HepG2 (cell line): ENCODE measurements around the gene TM4SF1. TPM values are rescaled to one million over a fixed set of nuclear protein-coding genes. Genes with fewer than 3 reads are reported as not detected.
A peak's percentile ranks its signal among the peaks of the same experiment; 100 is the strongest.

ENCODE experiments used
- BCL6 ChIP-seq: IDR thresholded peaks from 2 replicates; pipeline ENCODE4 v1.6.1; 2016; ENCODE audit warnings: missing genetic modification reagents, missing compliant biosample characterization
- CENPT ChIP-seq: sonication (generic); formaldehyde crosslinking; IDR thresholded peaks from 2 replicates; pipeline ENCODE4 v1.8.0; 2022; ENCODE audit warnings: low read depth, mild to moderate bottlenecking, moderate library complexity, missing genetic modification reagents
- ETV6 ChIP-seq: sonication (generic); formaldehyde crosslinking; conservative IDR thresholded peaks from 2 replicates; pipeline ENCODE4 v1.4.0; 2020; ENCODE audit warnings: missing genetic modification reagents
- GMEB2 ChIP-seq: IDR thresholded peaks from 2 replicates; pipeline ENCODE4 v1.6.1; 2016; ENCODE audit warnings: missing biosample characterization, missing genetic modification reagents, low read depth
- HBP1 ChIP-seq: IDR thresholded peaks from 2 replicates; pipeline ENCODE4 v1.6.1; 2016; ENCODE audit warnings: low read depth, control low read depth
- HDAC2 ChIP-seq: sonication (generic); formaldehyde crosslinking; IDR thresholded peaks from 2 replicates; pipeline ENCODE4 v1.4.0; 2020; ENCODE audit warnings: missing genetic modification reagents
- HIVEP1 ChIP-seq: sonication (generic); formaldehyde crosslinking; IDR thresholded peaks from 2 replicates; pipeline ENCODE4 v1.4.0; 2020; ENCODE audit warnings: mild to moderate bottlenecking, missing genetic modification reagents
- PHF20 ChIP-seq: sonication (generic); formaldehyde crosslinking; IDR thresholded peaks from 2 replicates; pipeline ENCODE4 v1.5.0; 2020; ENCODE audit warnings: mild to moderate bottlenecking, missing genetic modification reagents
- POGK ChIP-seq: sonication (generic); formaldehyde crosslinking; conservative IDR thresholded peaks from 2 replicates; pipeline ENCODE4 v1.8.0; 2022; ENCODE audit warnings: mild to moderate bottlenecking, moderate library complexity, missing genetic modification reagents
- SMAD9 ChIP-seq: sonication (generic); formaldehyde crosslinking; IDR thresholded peaks from 2 replicates; pipeline ENCODE4 v1.5.1; 2020; ENCODE audit warnings: mild to moderate bottlenecking, missing genetic modification reagents
- TRIM22 ChIP-seq: fragments of 450-650 bp; IDR thresholded peaks from 2 replicates; pipeline ENCODE4 v1.6.1; 2017
- ZBTB26 ChIP-seq: IDR thresholded peaks from 2 replicates; pipeline ENCODE4 v1.6.1; 2016; ENCODE audit warnings: missing compliant biosample characterization, missing genetic modification reagents, borderline replicate concordance
- ZBTB42 ChIP-seq: sonication (generic); formaldehyde crosslinking; IDR thresholded peaks from 2 replicates; pipeline ENCODE4 v1.5.0; 2020; ENCODE audit warnings: mild to moderate bottlenecking, missing genetic modification reagents
- ZNF207 ChIP-seq: fragments of 450-650 bp; IDR thresholded peaks from 2 replicates; pipeline ENCODE4 v1.6.1; 2016; ENCODE audit warnings: antibody characterized with exemption, borderline replicate concordance
- ZNF609 ChIP-seq: sonication (generic); formaldehyde crosslinking; IDR thresholded peaks from 2 replicates; pipeline ENCODE4 v1.4.0; 2020; ENCODE audit warnings: mild to moderate bottlenecking, missing genetic modification reagents, borderline replicate concordance
- ZNF7 ChIP-seq: IDR thresholded peaks from 2 replicates; pipeline ENCODE4 v1.6.1; 2016; ENCODE audit warnings: missing biosample characterization, missing genetic modification reagents
- ZSCAN12 ChIP-seq: sonication (generic); formaldehyde crosslinking; IDR thresholded peaks from 2 replicates; pipeline ENCODE4 v1.9.0; 2021; ENCODE audit warnings: mild to moderate bottlenecking, missing genetic modification reagents
- polyA plus RNA-seq, 8 experiments: library from polyadenylated mRNA; depleted of rRNA in 3 of 8; stranded (reverse) in 7 of 8; unstranded in 1 of 8; fragments of >200 nt; fragmentation: Illumina TruSeq in 4 of 8; extraction: Trizol in 4 of 8; gene quantifications; 2 replicates each; pipeline versions ENCODE4 v1.2.1 to v1.2.3, GENCODE V29; 2011 to 2016; ENCODE audit warnings: low read depth in 4 of 8, missing spikeins in 1 of 8, mixed read lengths in 1 of 8; ENCODE audit not compliant: insufficient read depth in 1 of 8
- total RNA-seq, 5 experiments: library from RNA; depleted of rRNA; stranded (reverse); fragments of >200 nt; fragmentation: Illumina TruSeq; extraction: Trizol; gene quantifications; 2 replicates each; pipeline ENCODE4 v1.2.3, GENCODE V29; 2016; ENCODE audit warnings: low read depth in 1 of 5

TM4SF1 gene
- total and polyA plus RNA-seq, 2 of the 13 experiments (the other 11 are each of a cell fraction or from before 2014, with no cell fraction given) = 431 to 1,359 TPM

- no peak for TF ChIP-seq ZNF609 (CRISPR knock-in tag)
- no peak for TF ChIP-seq ZNF7 (CRISPR knock-in tag)
- no peak for TF ChIP-seq ZBTB26 (CRISPR knock-in tag)
- TF ChIP-seq POGK (CRISPR knock-in tag) = no peak
- 0 out of 2 replicates have a peak, but pooled peaks have one; percentile 19 for TF ChIP-seq HDAC2 (CRISPR knock-in tag)
- no peak for TF ChIP-seq HIVEP1 (CRISPR knock-in tag)
- TF ChIP-seq SMAD9 (CRISPR knock-in tag) = no peak
- no peak for TF ChIP-seq ZNF207
- no peak for TF ChIP-seq ZBTB42 (CRISPR knock-in tag)
- TF ChIP-seq ZSCAN12 (CRISPR knock-in tag) = 0 out of 2 replicates have a peak, but pooled peaks have one; percentile 41
- TF ChIP-seq CENPT = no peak
- no peak for TF ChIP-seq HBP1 (CRISPR knock-in tag)
- no peak for TF ChIP-seq PHF20
- TF ChIP-seq TRIM22 = no peak
- no peak for TF ChIP-seq ETV6 (CRISPR knock-in tag)
- TF ChIP-seq BCL6 (CRISPR knock-in tag) = 0 out of 2 replicates have a peak, but pooled peaks have one; percentile 39
- TF ChIP-seq GMEB2 (CRISPR knock-in tag) = no peak
These were observed 16.1 kb upstream of the TM4SF1 start (continued) for GRCh38 chr3:149393345-149394160.
